Pulmonary artery endothelial cell (primary cell): ENCODE results near the gene FAM136A. TPM values are rescaled to one million over a fixed set of nuclear protein-coding genes. Genes with fewer than 3 reads are reported as not detected.
"Not testable (repeated sequence)": the region's sequence is repeated elsewhere in the genome, so short reads cannot be mapped to it uniquely, and the experiment has no call there.

Experiments used
- DNase-seq: peaks from one replicate; pipeline ENCODE4 v3.0.0-alpha.2; 2011; ENCODE audit warnings: low read depth, low spot score
- total RNA-seq: library from RNA; depleted of rRNA; stranded (reverse); fragments of >200 nt; gene quantifications from 2 replicates; pipeline ENCODE4 v1.2.3, GENCODE V29; 2014

The FAM136A gene
- total RNA-seq = 34.4 and 43.6 TPM in 2 replicates

DNA sequence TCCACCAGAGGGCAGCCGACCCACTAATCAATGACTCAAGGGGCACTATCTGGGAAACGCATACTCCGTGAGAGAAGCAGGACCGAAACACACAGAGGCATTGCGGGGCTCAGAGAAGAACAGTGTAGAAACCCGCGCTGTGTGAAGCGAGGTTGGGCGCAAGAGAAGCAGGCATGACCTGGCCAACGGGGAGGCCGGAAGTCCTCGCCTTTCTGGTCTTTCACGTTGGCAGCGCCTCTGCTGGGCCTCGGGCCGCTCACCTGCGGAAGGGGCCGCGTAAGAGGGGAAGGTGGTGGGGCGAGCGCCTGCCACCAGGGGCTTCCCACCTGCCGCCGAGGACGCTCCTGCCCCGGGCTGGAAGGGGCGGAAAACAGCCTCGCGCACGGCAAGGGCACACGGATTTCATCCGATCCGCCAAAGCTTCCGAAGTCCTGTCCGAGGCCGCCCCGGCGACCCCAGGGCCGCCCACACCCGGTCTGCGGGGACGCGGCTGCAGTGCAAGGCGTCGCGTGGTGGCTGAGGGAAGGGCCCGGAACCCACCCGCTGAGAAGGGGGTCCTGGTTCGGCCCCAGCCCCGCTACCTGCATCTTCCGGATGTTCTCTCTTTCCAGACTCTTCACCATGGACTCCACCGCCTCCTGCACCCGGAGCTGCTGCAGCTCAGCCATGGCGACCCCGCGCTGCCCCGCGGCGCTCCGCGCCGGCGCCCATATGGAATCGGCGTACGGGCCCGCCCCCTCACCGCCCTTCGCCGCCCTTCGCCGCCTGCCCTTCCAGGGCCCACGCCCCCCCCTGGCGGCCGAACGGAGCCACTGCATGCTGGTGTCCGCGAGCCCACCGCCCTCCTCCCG, at the start of gene FAM136A:
TSS of gene FAM136A (minus strand) at position 724 of the 851 bp plus-strand sequence. CDS start at position 668, 56 bp downstream.
- peak; percentile 33 for DNase-seq

DNA sequence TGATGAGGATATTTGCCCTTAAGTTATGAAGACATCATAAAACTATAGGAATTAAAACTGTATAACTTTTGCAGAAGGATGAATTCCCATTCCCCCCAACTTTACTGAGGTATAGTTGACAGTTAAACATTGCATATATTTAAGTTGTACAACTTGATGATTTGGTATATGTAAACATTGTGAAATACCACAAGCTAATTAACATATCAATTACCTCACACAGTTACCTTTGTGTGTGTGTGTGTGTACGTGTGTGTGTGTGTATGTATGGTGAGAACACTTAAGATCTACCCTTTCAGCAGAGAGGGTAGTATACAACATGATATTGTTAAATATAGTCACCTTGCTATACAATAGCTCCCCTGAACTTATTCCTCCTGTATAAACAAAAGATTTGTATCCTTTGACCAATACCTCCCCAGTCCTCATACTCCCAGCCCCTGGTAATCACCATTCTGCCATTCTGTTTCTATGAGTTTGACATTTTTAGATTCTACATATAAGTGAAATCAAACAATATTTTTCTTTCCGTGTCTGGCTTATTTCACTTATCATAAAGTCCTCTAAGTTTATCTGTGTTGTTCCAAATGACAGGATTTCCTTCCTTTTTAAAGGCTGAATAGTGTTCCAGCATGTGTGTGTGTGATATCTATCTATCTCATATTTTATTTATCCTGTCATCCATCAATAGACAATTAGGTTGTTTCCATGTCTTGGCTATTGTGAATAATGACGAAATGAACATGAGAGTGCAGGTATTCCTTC, 48.2 kb upstream of the FAM136A start:
- peak; percentile 29 for DNase-seq

DNA sequence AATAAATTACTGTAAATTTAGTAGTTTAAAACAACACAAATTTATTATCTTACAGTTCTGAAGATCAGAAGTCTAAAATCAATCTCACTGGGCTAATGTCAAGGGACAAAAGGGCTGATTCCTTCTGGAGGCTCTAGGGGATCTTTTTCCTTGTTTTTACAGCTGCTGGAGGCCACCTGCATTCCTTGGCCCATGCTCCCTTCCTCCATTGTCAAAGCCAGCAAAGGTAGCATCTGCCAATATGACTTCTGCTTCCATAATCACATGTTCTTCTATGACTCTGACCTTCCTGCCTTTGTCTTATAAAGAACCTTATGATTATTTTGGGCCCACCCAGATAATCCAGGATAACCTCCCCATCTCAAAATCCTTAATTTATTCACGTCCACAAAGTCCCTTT, 46.0 kb upstream of the FAM136A start:
- DNase-seq = no peak

DNA sequence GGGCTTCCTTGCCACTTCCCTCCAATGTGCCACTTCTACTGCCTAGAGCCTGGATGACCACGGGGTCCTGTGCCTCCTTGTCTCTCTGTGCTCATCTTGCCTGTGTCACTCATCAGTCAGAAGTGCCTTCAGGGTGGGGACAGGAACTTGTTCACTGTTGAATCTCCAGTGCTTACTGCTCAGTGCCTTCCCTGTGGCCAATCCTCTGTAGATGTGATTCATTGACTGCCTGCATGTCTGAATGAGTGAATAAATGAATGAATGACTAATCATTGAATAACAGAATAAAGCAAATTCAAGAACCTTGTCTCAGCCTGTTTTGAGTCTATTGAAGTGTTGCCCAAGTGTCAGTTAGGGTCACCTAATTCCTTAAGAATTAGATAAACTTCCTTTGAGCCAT, 42.3 kb upstream of the FAM136A start:
- no peak for DNase-seq

DNA sequence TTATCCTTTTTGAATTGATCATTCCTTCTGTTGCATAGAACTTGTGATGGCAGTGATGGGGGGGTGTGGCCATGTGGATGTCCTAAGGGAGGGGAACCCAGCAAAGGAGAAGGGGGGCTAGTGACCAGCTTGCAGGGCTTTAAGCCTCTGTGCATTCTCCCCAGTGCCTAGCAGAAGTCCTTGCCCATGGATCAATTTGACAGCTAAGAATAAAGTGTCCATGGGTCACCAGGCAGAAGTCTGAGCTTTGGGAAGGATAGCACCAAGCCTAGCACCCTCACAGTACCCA, 39.6 kb upstream of the FAM136A start:
- DNase-seq = no peak

DNA sequence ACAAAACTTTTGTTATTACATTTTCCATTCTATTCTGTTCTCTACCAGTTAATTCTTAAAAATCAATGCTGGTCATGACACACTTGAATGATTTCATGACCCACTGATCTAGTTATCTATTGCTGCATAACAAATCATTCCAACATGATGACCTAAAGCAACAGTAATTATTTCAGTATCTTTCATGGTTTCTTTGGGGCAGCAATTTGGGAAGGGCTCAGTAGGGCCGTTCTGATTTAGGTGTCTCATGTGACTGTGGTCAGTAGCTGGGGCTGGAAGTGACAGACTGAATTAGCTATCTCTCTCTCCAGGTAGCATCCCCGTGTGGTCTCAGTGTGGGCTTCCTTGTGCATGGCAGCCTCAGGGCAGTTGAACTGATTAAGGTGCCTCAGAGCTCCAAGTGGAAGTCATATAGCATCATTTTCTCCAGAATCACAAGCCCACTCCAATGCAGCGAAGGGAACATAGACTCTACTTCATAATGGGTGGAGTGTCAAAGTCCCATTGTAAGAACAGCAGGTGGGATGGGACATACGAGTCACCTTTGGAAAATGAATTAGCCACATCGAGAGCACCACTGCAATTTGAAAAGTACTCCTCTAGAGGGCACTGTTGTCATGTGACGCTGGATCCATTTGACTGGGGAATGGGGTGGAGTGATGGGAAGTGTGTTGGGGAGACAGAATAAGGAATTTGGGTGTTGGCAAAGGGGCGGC, 39.1 kb upstream of the FAM136A start:
- DNase-seq = no peak

DNA sequence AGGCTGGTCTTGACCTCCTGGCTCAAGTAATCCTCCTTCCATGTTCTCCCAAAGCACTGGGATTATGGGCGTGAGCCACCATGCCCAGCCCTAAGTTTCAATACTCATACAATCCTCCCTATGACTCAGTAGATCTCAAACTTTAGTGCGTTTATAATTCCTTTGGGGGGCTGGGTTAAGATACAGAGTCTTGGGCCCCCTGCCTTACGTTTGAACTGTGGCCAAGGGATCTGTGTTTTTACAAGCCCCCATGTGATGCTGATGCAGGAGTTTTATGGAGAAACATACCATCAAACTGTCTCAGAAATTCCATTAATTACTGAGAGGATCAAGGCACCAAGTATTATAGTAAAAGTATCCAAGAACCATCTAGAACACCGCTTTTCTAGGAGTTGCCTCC, 38.2 kb upstream of the FAM136A start:
- no peak for DNase-seq

DNA sequence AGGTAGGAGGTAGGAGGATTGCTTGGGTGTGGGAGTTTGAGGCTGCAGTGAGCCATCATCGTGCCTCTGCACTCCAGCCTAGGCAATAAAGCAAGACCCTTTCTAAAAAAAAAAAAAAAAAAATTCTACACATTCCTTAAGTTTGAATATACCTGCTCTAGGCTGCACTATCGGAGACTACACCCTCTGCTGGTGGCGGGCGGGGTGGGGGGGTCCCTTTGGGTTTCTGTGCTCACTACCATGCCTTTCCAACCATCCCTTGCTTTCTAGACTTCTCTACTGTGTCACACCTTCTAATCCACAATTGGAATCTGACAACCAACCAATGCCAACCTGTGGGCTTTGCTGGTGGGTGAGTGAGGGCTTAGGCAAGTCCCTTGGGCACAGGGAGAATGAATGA, 34.7 kb upstream of the FAM136A start:
- DNase-seq = no peak

DNA sequence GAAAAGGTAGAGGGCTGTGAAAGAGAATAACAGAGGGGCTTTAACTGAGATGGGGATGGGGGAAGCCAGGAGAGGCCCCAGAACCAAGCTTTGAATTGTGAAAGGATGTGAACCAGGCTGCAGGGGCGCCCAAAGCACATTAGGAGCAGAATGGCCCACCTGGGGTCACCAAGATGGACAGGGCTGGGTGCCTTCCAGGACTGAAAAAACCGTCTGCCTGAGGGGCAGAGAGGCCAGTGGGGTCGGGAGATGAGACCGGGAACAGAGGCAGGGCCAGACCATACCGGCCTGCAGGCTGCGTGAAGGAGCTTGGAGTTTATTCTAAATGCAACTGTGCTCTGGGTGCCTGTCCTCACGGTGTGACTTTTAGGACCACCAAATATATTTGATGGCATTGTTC, 29.1 kb upstream of the FAM136A start:
- no peak for DNase-seq

DNA sequence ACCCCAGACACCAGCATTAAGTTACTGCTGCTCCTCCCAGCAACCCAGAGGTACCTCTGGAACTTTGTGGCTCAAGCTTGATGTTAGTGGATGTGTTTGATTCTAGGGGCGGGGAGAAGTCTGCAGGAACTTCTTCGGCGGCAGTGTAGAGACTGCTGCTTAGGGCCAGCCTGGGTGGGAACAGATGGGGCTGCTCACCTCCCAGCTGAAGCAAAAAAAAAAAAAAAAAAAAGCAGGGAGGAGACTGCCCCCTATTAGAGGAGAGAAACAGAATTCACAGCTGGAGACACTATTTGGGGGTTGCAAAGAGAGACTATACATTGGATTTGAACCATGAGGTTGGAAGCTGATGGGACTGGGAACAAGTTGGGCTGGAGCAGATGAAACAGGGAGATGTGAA, 28.6 kb upstream of the FAM136A start:
- DNase-seq = no peak

DNA sequence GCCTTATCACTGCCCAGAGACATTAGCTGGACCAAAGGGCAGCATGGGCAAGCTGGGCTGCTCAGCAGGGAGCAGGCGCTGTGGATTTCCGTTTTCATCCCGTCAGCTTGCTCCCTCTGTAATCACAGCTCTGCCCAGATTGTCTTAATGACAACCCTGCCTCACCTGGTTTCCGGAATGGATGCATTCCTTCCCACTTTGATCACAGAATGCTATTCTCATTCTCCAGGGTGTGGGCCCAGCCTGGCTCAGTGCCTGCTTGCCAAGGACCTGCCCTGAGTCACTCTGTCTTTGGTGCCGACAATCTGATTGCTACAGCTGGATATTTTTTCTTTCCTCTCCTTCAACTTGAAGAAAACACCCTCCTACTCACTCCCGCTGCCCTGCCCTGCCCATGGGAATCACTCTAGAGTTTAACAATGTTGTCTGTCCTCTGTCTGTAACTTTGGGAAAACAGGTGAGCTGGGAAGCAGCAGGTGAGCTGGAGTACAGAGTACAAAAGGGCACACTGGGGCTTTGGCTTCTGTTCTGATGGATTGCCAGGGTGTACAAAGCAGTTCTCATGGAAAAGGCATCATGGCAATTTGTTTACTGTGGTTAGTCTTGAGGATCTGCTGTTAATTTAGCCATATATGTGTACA, 27.2 kb upstream of the FAM136A start:
- DNase-seq = no peak

DNA sequence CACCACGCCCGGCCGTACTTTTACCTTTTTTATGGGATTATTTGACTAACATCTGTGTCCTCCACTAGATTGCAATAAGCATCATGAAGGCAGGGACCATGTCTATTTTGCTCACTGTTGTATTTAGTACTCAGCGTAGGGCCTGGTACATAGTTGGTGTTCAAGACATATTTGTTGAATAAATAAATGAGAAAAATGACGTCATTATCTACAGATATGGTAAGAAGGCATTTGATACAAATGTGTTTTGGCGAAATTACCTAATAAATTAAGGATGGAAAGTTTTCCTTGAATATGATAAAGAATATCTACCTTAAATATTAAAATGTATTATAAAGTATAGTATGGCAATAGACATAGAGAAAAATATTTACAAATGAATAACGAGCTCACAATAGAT, 24.0 kb upstream of the FAM136A start:
- DNase-seq = no peak

DNA sequence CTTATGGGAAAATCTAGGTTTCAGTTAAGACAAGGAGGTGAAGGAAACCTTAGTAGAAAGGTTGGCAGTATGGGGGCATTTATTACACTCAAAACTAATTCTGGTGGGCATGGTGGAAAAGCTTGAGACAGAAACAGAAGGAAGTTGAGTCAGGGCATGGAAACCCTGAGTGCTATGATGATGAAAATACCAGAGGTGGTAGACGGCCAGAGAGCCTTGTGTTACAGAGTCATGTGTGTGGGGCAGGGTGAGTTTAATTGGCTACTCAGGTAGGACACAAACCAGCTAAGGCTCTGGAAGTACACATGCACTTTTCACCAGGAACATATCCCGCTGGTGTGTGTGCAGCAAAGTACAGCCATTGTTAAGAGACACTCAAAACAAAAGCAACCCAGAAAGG, 20.7 kb upstream of the FAM136A start:
- DNase-seq = no peak

DNA sequence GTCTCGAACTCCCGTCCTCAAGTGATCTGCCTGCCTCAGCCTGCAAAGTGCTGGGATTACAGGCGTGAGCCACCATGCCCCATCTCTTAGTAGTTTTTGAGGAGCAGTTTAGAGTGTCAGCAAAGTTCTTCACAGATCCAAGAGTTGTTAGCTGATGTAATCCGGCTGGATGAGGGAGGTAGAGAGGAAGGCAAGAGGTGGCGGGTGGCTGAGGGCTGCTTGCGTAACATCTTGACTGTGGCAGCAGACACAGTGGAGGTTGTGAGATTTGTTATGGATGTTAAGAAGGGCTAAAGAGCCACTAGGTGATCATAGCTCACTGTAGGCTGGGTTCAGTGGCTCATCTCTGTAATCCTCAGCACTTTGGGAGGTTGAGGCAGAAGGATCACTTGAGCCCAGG, 19.5 kb upstream of the FAM136A start:
- no peak for DNase-seq

DNA sequence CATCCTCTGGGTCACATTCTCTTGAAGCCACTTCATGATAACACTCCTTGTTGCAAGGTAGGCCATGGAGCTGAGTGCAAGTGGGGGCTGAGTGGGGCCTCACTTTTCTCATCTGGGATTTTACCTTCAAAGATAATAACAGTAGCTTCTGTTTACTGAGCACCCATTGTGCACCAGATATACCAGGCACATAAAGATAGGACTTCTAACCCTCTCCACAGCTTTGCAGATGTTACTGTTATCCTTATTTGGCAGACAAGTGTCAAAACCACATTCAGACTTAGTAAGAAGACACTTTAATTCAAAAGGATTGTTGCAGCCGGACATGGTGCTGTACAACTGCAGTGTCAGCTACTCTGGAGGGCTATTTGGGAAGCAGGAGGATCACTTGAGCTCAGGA, 12.8 kb upstream of the FAM136A start:
- no peak for DNase-seq

DNA sequence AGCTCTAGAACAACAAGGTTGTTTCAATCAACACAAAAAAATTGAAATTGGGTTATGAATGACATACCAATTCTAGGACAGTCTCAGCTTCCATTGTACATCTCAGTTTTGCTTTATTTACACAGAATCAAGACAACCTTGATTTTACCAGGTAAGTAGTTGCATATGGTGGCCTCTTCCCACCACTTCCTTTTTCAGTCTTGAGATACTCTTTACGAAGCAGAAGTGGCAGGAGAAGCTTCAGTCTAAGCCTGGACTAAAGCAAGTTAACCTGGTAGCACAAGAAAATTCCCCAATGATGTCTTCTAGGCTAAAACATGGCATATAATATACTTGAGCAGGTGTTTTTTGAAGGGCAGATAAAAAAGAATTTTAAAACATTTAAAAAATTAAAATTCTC, 10.7 kb upstream of the FAM136A start:
- no peak for DNase-seq

DNA sequence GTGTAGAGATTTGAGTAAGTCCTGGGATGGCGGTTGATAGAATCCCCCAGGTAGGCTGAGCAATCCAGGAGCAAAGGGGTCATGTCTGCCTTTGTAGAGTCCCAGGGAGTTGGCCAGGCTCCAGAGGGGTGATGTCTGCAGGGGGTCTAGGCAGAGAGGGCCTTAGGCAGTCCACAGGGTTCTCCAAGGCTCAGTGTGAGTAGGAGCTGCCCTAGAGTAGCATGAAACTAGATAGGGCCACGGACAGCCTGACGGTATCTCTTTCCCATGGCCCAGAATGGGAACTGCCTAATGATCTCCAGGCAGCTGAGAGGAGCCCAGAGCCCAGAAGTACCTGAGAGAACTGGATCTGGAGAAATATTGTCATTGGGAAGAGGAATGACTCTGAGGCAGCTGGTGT, 9.0 kb upstream of the FAM136A start:
- DNase-seq = no peak

DNA sequence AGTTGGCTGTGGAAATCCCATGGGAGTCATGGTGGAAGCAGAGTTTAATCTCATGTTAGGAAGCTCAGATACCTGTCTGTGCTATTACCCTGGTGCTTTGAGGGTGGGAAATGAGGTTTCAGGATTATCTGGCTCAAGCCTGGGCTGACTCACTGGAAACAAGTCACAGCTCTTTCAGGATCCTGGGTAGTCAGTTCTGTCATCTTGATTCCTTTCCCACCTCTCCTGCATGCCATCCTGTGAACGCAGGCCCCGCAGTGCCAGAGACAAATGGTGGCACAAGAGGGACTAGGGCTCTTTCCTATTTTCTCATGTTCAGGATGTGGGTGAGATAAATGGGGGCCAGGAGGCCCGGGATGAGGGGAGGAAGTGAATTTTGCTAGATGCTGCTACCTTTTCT, 3.7 kb upstream of the FAM136A start:
- no peak for DNase-seq

DNA sequence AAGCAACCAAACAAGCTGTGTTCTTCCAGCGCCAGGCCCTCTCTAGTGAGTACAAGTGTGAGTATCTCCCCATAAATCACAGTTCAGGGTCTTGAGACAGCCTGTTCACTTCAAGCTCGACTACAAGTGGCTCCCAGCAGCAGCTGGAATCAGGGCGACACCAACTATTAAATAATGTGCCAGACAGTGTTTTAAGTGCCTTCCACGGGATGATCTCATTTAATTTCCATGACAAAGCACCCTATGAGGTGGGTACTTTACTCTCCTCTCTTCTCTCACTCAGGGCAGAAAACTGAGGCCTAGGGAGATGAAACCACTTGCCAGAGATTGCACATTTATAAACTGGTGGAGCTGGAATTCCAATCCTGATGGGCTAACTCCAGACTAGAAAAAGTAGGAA, 2.6 kb upstream of the FAM136A start:
- DNase-seq = no peak

DNA sequence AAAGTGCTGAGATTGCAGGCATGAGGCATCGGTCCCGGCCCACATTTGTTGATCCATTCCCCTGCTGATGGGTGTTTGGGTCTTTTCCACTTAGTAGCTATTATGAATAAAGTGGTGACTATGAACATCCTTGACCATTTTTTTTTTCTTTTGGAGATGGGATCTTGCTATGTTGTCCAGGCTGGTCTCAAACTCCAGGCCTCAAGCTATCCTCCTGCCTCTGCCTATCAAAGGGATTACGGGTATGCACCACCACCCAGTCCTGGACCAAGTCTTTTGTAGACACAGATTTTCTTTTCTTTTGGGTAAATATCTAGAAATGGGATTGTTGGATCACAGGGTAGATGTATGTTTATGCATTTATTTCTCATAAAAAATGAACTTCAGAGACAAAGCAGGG, 1.3 kb upstream of the FAM136A start:
- no peak for DNase-seq

DNA sequence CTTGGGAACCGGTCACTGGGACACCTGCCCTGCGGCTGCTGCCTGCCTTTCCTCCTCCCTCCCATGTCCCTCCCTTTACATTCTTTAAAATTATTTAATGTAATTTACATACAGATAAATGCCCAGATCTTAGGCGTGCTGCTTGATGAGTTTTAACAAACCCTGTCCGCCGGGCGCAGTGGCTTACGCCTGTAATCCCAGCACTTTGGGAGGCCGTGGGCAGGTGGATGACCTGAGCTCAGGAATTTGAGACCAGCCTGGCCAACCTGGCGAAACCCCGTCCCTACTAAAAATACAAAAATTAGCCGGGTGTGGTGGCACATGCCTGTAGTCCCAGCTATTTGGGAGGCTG, 304 bp upstream of the FAM136A start:
- DNase-seq = not testable (repeated sequence)

DNA sequence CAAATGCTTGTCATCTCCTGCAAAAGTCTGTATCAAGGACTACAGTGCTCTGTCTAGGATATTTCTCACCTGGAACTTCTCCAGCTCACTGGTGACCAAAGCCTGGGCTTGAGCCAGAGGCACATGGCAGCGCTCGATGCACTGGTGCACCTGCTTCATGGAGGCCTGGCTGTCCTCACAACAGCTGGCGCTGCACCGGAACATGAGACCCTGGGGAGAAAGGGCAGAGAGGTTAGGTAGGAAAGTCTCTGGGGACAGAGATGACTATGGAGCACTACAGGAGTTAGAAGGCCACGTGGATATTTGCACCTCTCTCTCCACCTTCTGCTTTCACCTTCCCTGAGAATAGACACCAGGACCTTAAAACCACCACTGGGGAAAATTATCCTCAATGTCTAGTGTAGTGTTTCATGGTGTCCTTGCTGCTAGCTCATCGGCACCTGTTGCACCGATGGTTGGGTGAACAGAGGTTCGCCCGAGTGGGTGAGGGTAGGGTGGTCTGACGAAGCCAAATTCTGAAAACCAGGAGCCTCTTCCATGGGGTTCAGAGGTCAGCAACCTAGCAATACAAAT, 1.0 kb downstream of the FAM136A start:
- DNase-seq = no peak
